IPS DF 4.7 (cell line): ENCODE measurements around the gene HS3ST2.
"Not testable (repeated sequence)": the region's sequence is repeated elsewhere in the genome, so short reads cannot be mapped to it uniquely, and the experiment has no call there.

Source experiments
- DNase-seq: peaks from one replicate; pipeline ENCODE4 v3.0.0-alpha.2; 2013; ENCODE audit warnings: low spot score; ENCODE audit errors: extremely low read depth

HS3ST2 gene

DNA sequence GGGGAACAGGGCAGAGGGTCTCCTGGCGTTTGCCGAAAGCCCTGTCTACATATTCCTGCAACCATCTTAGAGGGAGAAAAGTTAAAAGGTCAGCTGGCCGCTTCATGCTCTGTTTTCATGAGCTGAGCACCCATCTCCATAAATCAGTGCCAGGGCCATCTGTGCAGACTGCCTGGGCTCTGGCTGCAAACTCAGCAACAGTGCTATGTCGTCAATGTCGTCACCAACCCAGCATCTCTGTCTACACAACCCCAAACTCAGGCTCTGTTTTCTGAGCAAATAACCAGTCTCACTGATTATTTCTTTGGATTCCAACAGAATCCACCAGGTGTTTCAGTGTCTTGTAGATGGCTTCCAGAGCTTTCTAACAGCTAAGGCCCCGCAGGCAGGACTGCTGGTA, 65.0 kb downstream of the HS3ST2 start:
- no peak for DNase-seq

DNA sequence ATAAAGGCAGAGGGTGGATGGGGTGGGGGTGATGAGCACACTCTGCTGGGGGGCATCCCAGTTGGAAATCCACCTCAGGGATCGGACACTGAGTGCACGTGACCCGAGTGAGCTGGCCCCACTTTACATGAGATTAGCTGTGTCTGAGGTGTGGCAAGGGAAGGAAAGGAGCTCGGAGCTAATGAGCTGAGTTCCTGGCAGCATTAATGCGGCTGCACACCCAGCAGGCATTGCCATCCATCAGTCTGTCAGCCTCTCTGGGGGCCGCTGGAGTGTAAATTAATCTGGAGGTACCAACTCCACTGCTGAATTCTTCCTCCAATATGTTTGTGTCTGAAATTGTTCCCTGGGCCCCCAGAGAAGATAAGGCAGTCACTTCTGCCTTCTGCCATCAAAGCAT, 65.5 kb downstream of the HS3ST2 start:
- no peak for DNase-seq

DNA sequence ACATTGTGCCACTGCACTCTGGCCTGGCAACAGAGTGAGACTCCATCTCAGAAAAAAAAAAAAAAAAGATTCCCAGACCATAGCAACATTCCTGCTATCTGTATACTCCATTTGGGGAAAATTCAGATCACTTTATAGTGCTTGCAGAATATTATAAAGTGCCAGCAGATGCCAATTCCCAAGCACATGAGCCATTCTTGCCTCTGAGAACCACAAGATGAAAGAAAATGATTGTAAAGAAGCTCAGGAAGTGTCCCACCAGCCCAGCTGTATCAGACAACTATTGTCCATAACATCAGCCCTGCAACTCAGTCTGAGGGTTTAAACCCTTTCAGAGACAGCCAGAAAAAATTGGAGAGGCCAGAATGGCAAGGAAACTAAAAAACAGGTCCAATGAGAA, 69.0 kb downstream of the HS3ST2 start:
- DNase-seq = no peak

DNA sequence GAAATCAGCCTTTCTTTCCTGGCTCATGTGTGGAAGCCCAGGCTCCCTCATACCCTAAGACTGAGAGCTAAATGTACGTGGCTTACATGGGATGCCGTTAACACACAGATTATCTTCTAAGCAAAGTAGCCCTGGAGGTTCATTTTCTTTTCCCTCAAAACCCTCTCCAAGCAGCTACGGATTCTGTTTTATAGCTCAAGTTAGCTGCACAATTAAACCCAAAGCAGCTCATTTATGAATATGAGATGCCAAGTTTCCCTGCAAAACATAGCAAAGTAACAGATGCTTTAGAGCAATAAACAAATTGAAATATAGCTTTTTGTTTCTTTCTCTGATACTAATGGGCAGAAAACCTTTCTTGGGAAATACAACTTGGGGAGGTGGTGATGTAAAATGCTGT, 72.0 kb downstream of the HS3ST2 start:
- DNase-seq = no peak

DNA sequence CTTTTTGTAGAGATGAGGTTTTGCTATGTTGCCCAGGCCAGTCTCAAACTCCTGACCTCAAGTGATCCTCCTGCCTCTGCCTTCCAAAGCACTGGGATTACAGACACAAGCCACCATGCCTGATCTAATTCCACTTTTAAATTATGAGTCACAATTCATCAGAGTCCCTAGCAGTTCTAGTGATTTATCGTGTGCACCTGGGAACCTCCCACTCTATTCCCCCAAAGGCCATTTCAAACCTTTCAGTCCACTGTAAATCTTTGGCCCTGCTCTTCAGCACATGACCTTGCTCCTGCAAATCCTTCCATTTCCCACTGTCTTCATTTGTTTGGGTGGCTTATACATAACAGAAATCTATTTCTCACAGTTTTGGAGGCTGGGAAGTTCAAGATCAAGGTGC, 73.0 kb downstream of the HS3ST2 start:
- no peak for DNase-seq

DNA sequence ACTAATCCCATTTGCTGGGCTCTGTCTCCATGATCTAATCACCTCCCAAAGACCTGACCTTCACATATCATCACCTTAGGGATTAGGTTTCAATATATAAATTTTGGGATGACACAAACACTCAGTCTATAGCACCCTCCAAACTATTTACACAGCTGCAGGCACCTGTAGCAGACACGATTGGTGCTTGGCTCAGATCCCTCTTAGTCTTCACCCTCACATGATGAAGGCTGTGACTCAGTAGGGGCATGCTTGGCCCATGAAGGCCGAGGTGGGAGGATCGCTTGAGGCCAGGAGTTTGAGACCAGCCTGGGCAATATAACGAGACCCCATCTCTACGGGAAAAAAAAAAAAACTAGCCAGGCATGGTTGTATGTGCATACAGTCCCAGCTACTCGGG, 73.5 kb downstream of the HS3ST2 start:
- no peak for DNase-seq

DNA sequence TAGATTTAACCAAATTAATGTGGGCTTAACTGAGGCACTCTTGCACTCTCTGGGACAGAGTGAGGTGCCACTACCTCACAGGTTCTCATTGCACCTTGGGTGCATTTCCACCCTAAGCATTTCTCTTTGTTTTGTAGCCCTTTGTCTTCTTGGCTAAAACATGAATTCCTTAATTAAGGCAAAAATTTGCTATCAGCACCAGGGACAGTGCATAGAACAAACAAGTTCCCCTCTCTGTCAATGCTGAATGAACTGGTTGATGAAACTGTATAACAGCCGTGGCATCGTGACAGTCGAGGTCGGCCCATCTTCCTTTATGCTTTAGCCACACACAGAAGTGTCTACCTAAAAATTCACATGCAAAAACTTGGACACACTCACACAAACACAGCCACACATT, 74.8 kb downstream of the HS3ST2 start:
- DNase-seq = no peak

DNA sequence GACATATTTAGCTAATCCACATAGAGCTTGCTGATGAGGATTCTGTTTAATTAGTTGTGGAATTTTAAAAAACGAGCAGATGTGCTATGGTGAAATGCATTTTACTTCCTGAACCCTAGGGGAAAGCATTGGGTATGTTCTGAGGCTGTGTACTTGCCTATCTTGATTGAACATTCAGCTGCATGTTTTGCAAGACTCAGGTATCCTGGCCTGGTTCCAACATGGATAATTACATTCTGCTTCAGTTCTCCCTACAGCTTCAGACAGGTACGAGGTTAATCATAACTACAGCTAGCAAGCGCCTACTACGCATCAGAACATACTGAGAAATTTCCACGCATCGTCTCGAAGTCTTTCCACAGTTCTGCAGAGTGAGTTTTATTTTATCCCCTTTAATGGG, 77.0 kb downstream of the HS3ST2 start:
- no peak for DNase-seq

DNA sequence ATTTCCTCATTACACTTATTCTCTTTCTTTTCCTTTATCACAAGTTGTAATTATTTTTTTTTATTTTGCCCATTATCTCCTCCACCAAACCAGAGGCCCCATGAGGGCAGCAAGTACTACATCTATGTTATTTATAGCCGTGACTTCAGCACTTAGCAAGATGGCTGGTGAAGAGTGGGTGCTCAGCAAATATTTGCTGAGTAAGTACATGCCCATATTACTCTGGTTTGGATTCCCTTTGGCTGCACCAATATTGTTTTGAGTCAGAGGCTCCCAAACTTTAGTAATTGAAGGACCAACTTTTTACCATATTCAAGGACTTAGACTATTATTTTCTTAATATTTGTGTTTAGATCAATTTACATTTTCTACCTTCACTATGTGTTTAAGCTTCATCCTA, 83.2 kb downstream of the HS3ST2 start:
- DNase-seq = no peak

DNA sequence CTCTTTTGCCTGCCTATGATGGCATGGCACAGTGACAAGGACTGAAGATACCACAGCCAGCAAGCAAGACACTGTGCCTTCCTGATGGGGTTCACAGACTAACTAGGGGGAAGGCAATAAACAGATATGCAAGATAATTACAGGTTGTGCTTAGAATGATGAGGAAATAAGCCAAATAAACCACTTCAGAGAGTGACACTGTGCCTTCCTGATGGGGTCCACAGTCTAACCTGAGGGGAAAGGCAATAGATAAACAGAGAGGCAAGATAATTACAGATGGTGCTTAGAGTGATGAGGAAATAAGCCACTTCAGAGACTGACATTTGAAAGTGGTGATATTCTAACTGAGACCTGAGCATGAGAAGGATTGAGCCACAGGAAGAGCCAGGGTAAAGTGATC, 84.2 kb downstream of the HS3ST2 start:
- DNase-seq = no peak

DNA sequence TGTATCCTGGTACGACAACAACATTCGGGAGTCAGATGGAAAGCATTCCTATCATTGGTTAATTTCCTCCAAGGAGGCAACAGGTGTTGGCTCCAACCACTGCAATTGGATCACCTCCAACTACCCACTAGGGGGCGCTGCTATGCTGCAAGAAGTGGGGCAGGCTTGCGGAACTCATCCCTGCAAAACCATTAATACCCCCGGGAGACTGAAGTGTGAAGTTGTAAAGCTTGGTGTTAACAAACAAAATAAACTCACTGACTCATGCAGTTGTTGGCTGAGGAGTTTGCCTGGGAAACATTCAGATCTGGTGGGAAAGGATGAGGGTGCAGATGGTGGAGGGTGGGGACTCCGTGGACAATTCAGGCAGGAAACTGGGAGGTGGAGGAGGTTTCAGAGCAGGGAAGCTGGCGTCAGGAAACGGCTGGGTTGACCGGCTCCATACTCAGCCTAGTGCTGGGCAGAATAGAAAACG, 84.9 kb downstream of the HS3ST2 start:
- peak; percentile 87 for DNase-seq

DNA sequence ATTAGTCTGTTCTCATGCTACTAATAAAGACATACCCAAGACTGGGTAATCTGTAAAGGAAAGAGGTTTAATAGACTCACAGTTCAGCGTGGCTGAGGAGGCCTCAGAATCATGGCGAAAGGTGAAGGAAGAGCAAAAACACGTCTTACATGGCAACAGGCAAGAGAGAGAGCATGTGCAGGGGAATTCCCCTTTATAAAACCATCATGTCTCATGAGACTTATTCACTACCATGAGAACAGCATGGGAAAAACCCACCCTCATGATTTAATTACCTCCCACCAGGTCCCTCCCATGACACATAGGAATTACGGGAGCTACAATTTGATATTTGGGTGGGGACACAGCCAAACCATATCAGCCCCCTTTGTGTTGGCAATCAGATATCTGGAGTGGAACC, 85.6 kb downstream of the HS3ST2 start:
- not testable (repeated sequence) for DNase-seq

DNA sequence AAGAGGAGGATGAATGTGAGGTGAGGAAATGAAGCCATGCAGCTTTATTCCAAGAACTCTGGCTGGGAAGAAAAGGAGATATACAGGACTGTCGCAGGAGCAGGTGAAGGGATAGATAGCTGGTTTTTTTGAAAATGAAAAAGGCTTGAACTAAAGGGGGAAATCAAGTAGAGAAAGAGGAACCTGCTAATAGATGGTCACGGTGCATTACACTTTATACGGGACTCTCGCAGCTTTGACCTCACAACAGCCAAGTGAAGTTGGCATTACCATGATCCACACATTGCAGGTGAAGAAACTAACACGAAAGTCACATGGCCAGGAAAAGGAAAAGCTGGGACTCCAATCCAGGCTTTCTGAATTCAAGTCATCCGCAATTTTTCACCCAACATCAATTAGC, 86.9 kb downstream of the HS3ST2 start:
- DNase-seq = no peak

DNA sequence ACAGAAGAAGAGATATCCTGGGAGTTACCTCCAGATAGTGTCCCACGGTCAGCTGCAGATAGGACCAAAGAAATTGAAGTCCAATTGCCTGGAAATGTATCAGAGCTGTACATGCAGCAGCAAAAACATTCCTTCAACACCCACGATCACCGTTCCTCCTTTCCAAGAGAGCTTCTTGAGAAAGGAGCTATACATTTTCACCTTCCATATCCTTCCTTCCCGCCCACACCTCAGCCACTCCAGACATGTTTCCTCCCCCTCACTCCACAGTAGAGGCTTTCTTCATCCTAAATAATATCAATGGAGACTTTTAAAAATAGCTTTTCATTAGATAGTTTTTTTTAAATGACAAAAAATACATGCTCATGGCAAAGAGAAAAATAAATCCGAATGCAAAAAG, 87.6 kb downstream of the HS3ST2 start:
- no peak for DNase-seq

DNA sequence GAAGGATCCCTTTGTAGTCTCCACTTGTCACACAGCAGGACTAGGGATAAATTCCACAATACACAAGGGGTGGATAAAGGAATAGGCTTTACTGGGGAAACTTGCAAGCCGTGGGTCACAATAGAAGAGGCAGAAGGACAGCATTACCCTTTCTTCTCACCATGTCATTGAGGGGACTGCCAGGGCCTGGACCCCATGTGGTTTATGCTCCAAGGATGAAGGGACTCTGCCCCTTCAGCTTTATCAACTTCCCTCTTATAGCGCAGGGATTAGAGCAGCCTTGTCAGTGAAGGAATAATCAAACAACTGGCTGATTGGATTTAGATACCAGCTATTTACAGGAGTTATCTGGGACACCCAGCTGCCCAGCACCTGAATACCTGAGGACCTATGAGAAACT, 89.8 kb downstream of the HS3ST2 start:
- no peak for DNase-seq

DNA sequence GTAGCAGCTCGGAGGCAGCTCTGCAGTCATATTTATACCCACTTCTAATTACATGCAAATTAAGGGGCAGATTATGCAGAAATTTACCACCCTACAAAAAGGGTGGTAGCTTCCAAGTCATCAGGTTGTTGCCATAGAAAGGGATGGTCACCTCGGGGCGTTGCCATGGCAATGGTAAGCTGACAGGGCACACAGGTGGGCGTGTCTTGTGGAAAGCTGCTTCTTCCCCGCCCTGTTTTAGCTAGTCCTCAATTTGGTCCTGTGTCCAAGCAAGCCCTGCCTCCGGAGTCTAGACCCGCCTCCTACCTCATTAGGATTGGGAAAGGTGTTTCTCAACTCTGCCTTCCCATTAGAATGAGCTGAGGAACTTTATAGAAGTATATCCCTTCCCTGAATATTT, 98.7 kb downstream of the HS3ST2 start:
- DNase-seq = no peak

DNA sequence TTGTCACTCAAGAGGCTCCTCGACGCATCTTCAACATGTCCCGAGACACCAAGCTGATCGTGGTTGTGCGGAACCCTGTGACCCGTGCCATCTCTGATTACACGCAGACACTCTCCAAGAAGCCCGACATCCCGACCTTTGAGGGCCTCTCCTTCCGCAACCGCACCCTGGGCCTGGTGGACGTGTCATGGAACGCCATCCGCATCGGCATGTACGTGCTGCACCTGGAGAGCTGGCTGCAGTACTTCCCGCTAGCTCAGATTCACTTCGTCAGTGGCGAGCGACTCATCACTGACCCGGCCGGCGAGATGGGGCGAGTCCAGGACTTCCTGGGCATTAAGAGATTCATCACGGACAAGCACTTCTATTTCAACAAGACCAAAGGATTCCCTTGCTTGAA, 101.0 kb downstream of the HS3ST2 start:
- DNase-seq = no peak

DNA sequence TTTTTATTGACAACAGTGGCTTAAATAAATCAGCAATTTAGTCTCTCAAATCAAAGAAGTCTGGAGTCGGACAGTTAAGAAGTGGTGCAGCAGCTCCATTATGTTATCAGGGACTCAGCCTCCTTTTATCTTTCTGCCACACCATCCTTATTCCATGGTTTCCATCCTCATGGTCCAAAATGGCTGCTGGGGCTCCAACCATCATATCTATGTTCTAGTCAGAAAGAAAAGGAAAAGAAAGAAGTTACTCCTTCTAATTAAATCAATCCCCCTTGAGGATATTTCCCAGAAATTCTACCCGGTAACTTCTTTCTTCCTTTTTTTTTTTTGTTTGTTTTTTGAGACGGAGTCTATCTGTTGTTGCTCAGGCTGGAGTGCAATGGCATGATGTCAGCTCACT, 109.5 kb downstream of the HS3ST2 start:
- DNase-seq = no peak

DNA sequence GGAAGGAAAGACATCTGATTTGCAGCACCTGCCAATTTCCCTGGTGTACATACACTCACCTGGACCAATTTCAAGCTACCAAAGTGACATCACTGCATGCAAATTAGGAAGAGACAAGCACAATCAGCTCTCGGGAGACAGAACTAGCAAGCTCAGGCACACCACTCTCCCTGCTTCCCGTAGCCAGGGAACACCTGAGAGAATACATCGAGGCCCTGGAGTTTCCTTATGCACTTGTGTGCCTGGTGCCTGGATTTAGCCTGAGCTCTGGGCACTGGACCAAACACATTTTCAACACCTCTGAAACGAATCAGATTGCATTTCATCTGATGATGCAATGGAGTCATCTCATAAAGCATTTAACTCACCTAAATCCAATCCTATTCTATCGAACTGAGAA, 110.5 kb downstream of the HS3ST2 start:
- DNase-seq = no peak

DNA sequence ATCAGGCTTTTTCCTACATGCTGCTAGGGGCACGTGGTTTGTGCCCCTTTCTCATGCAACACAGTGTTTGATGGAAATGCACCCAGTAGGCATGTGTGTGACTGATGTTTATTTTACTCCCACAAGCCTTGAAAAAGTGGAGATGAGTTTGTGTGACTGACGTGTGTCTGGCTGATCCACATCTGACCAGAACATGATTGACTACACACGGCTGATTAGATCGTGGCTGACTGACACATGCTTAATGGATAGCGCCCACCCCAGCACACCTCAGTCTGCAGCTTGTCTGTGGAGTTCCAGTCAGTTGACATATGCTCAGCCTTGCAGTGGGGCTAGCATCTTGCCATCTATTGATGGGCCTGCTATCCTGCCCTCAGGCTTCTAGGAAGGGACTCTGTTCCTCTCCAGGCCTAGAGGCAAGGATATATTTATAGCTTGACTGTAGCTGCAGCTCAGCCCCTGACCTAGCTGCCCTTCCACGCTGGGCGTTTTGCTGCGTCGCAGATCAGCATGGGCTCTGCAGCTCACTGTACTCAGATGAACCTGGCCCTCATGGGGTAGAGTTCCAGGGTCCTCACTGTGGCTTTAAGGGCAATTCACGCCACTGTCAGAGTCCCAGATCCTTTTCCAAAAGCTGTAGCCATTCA, 112.3 kb downstream of the HS3ST2 start:
- DNase-seq = no peak

DNA sequence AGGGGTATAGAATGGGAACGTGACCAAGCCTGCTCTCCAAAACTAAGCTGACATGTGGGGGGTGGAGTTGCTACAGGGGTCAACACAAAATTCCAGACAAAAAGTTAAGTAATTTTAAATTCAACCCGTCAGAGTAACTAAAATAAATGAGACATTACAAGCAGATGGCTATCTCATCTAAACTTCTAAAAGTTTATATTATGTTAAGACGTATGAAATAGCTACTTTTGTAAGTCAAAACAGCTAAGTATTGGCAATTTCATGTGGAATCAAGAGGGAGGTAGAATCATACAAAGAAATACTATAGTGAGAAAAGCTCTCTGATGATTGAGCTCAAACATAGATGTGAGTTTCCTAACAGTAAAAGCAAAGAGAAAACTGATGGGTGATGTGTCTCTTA, 113.3 kb downstream of the HS3ST2 start:
- no peak for DNase-seq

DNA sequence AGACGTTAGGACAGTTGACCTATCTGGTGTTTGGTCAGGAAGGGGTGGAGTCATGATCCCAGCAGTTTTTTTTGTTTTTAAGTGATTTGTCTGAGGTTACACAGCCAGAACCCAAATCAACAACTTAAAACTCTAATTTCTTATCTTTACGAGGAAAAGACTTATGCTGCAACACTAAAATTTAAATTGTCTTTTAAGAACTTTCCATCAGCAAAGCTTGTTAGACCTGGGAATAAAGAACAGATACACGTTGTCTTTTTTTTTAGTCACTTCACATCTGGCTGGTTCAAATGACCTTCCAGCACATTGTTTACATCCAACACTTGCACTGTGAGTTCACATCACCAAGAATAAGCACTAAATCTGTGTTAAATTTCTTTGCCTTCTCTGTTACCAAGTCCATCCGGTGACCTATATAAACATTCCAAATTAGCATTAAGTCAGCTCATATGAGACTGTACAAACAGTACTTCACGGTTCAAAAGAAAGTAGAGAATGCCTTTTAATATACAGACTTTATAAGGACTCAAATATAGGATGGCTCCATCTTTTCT, 115.0 kb downstream of the HS3ST2 start:
- no peak for DNase-seq

DNA sequence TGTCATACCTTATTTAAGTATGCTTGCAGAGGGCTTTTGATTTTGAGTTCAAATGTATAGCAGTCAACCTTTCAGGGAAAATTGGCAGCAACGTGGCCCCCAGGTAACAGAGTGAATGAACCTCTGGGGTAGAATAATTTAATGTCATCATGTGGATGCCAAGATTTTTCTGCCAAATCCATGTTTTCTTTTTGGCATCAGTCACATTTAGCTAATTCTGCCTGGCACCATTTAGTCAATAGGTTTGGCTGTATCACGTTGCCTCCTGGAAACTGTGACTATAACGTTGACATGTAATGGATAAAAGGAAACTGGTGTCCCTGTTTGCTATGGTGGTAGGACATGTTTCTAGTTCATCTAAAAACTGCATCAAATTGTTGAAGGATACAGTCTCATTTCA, 115.5 kb downstream of the HS3ST2 start:
- no peak for DNase-seq
